HepG2 (cell line): ENCODE data around the gene EVA1A. TPM values are rescaled to one million over a fixed set of nuclear protein-coding genes. Genes with fewer than 3 reads are reported as not detected.

Source experiments
- CHCHD3 ChIP-seq: sonication (generic); formaldehyde crosslinking; IDR thresholded peaks from 2 replicates; pipeline ENCODE4 v1.8.0; 2022; ENCODE audit warnings: mild to moderate bottlenecking, missing genetic modification reagents, moderate library complexity
- CREB1 ChIP-seq, 2 experiments: fragments of 450-650 bp in 1 of 2; IDR thresholded peaks; 2 replicates each; pipeline ENCODE4 v1.6.1; 2016 to 2017; ENCODE audit warnings: control low read depth in 1 of 2, mild to moderate bottlenecking in 1 of 2, missing compliant biosample characterization in 1 of 2, missing genetic modification characterization in 1 of 2
- CSRNP2 ChIP-seq: sonication (generic); formaldehyde crosslinking; conservative IDR thresholded peaks from 2 replicates; pipeline ENCODE4 v1.8.0; 2022; ENCODE audit warnings: low read depth, missing genetic modification reagents
- EED ChIP-seq: sonication (generic); formaldehyde crosslinking; IDR thresholded peaks from 2 replicates; pipeline ENCODE4 v1.5.0; 2020; ENCODE audit warnings: mild to moderate bottlenecking, missing genetic modification reagents
- ELF1 ChIP-seq: sonication (generic); formaldehyde crosslinking; IDR thresholded peaks from 2 replicates; pipeline ENCODE4 v1.4.0; 2020; ENCODE audit warnings: missing genetic modification reagents
- HNF4A ChIP-seq: sonication (generic); formaldehyde crosslinking; IDR thresholded peaks from 2 replicates; pipeline ENCODE4 v1.4.0; 2020; ENCODE audit warnings: missing genetic modification reagents
- MYC ChIP-seq: sonication (generic); formaldehyde crosslinking; IDR thresholded peaks from 2 replicates; pipeline ENCODE4 v1.9.0; 2021; ENCODE audit warnings: missing genetic modification reagents, borderline replicate concordance
- NR2C2 ChIP-seq: sonication (generic); formaldehyde crosslinking; IDR thresholded peaks from 2 replicates; pipeline ENCODE4 v1.4.0; 2020; ENCODE audit warnings: missing genetic modification reagents, mild to moderate bottlenecking, moderate library complexity, borderline replicate concordance
- NR2F1 ChIP-seq, 2 experiments: fragments of 450-650 bp in 1 of 2; formaldehyde crosslinking in 1 of 2; IDR thresholded peaks; 2 replicates each; pipeline versions ENCODE4 v1.5.0 to v1.6.1; 2016 to 2020; ENCODE audit warnings: mild to moderate bottlenecking in 1 of 2, missing compliant biosample characterization in 1 of 2, missing genetic modification reagents in 1 of 2, moderate library complexity in 1 of 2
- POLR2A ChIP-seq, 2 experiments: IDR thresholded peaks; 2 replicates each; pipeline ENCODE4 v1.6.1; 2011; ENCODE audit warnings: low read depth in 2 of 2, low read length in 2 of 2, mild to moderate bottlenecking in 1 of 2, moderate library complexity in 1 of 2; ENCODE audit not compliant: insufficient read depth in 1 of 2
- PRMT3 ChIP-seq: sonication (generic); formaldehyde crosslinking; IDR thresholded peaks from 2 replicates; pipeline ENCODE4 v1.8.1; 2022; ENCODE audit warnings: low read depth, mild to moderate bottlenecking, moderate library complexity, missing genetic modification reagents, borderline replicate concordance
- SAFB2 ChIP-seq: sonication (generic); formaldehyde crosslinking; IDR thresholded peaks from 2 replicates; pipeline ENCODE4 v1.5.1; 2020; ENCODE audit warnings: missing genetic modification reagents, low read depth, mild to moderate bottlenecking, borderline replicate concordance
- STAT5B ChIP-seq: sonication (generic); formaldehyde crosslinking; IDR thresholded peaks from 2 replicates; pipeline ENCODE4 v1.4.0; 2020; ENCODE audit warnings: missing genetic modification reagents
- TARDBP ChIP-seq: sonication (generic); formaldehyde crosslinking; IDR thresholded peaks from 2 replicates; pipeline ENCODE4 v1.8.0; 2022; ENCODE audit warnings: mild to moderate bottlenecking, missing genetic modification reagents
- YY1 ChIP-seq: IDR thresholded peaks from 2 replicates; pipeline ENCODE4 v1.6.1; 2011; ENCODE audit warnings: low read length, low read depth, moderate library complexity, mild to moderate bottlenecking; ENCODE audit not compliant: insufficient read depth, insufficient replicate concordance
- ZNF274 ChIP-seq: sonication (generic); formaldehyde crosslinking; IDR thresholded peaks from 2 replicates; pipeline ENCODE4 v1.5.1; 2020; ENCODE audit warnings: mild to moderate bottlenecking, missing genetic modification reagents
- ZNF382 ChIP-seq: sonication (generic); formaldehyde crosslinking; IDR thresholded peaks from 2 replicates; pipeline ENCODE4 v1.5.0; 2020; ENCODE audit warnings: missing genetic modification reagents, mild to moderate bottlenecking, borderline replicate concordance
- ZNF546 ChIP-seq: sonication (generic); formaldehyde crosslinking; conservative IDR thresholded peaks from 2 replicates; pipeline ENCODE4 v1.8.1; 2023; ENCODE audit warnings: mild to moderate bottlenecking, missing genetic modification reagents
- polyA plus RNA-seq, 8 experiments: library from polyadenylated mRNA; depleted of rRNA in 3 of 8; stranded (reverse) in 7 of 8; unstranded in 1 of 8; fragments of >200 nt; fragmentation: Illumina TruSeq in 4 of 8; extraction: Trizol in 4 of 8; gene quantifications; 2 replicates each; pipeline versions ENCODE4 v1.2.1 to v1.2.3, GENCODE V29; 2011 to 2016; ENCODE audit warnings: low read depth in 4 of 8, missing spikeins in 1 of 8, mixed read lengths in 1 of 8; ENCODE audit not compliant: insufficient read depth in 1 of 8
- total RNA-seq, 5 experiments: library from RNA; depleted of rRNA; stranded (reverse); fragments of >200 nt; fragmentation: Illumina TruSeq; extraction: Trizol; gene quantifications; 2 replicates each; pipeline ENCODE4 v1.2.3, GENCODE V29; 2016; ENCODE audit warnings: low read depth in 1 of 5
- TF ChIP-seq, protein P1 (sequence below): IDR thresholded peaks from 2 replicates; pipeline ENCODE4 v1.6.1; 2016; ENCODE audit warnings: control low read depth
- TF ChIP-seq, protein P2 (sequence below): sonication (generic); formaldehyde crosslinking; conservative IDR thresholded peaks from 2 replicates; pipeline ENCODE4 v1.4.0; 2020; ENCODE audit warnings: missing genetic modification reagents
- TF ChIP-seq, protein P3 (sequence below): sonication (generic); formaldehyde crosslinking; IDR thresholded peaks from 2 replicates; pipeline ENCODE4 v1.4.0; 2020; ENCODE audit warnings: missing genetic modification reagents
- TF ChIP-seq, protein P4 (sequence below): sonication (generic); formaldehyde crosslinking; IDR thresholded peaks from 2 replicates; pipeline ENCODE4 v1.5.0; 2020; ENCODE audit warnings: missing genetic modification reagents

EVA1A gene
- total and polyA plus RNA-seq, 2 of the 13 experiments (the other 11 are each of a cell fraction or from before 2014, with no cell fraction given) = 57.5 to 57.8 TPM

DNA sequence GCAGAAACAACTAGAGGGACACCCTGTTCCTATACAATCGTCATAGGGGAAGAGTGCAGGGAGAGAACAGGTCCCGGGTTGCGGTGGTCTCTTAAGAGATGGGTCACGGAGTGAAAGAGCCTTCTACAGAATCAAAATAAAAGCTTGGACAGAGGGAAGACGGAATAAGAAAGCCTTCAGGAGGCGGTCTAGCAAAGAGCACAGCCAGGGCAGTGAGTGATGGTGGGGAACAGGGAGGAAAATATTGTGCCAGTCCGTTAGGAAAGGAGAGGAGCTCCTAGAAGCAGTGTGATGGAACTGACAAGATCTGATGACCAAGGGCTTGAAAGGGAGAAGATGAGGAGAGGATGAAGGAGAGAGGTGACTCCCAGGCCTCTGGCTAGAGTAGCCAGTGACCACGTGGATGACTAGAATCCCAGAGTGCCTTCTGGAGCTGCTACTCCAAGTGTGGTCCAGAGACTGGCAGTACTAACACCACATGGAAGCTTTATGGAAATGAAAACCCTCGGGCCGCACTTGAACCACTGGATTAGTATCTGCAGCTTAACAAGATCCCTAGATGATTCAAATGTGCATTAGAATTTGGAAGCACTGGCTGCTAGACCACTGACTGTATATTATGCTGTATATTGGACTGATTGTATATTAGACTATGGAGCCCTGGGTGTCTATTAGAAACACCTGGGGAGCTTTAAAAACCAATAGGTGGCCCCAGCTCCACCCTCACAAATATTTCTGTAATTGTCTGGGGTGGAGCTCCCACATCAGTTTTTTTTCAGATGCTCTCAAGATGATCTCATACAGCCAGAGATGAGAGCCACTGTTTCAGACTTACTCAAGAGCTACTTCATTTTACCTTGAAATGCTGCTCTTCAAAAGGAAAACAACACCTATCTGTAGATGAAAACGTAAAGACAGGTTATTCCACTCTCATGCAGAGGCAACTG, 1.1 kb upstream of the EVA1A start (continued):
- TF ChIP-seq CREB1 (IDR thresholded peaks at IDR 0.05) = no peak
- no peak for TF ChIP-seq CREB1 (CRISPR knock-in tag; IDR thresholded peaks at IDR 0.05)
- TF ChIP-seq NR2C2 (CRISPR knock-in tag) = no peak
- no peak for TF ChIP-seq ZNF382 (CRISPR knock-in tag)
- TF ChIP-seq YY1 = no peak
- TF ChIP-seq, protein P1, sequence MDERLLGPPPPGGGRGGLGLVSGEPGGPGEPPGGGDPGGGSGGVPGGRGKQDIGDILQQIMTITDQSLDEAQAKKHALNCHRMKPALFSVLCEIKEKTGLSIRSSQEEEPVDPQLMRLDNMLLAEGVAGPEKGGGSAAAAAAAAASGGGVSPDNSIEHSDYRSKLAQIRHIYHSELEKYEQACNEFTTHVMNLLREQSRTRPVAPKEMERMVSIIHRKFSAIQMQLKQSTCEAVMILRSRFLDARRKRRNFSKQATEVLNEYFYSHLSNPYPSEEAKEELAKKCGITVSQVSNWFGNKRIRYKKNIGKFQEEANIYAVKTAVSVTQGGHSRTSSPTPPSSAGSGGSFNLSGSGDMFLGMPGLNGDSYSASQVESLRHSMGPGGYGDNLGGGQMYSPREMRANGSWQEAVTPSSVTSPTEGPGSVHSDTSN (CRISPR knock-in tag) = no peak
- TF ChIP-seq, protein P2, sequence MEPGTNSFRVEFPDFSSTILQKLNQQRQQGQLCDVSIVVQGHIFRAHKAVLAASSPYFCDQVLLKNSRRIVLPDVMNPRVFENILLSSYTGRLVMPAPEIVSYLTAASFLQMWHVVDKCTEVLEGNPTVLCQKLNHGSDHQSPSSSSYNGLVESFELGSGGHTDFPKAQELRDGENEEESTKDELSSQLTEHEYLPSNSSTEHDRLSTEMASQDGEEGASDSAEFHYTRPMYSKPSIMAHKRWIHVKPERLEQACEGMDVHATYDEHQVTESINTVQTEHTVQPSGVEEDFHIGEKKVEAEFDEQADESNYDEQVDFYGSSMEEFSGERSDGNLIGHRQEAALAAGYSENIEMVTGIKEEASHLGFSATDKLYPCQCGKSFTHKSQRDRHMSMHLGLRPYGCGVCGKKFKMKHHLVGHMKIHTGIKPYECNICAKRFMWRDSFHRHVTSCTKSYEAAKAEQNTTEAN (CRISPR knock-in tag) = no peak
- no peak for TF ChIP-seq PRMT3 (CRISPR knock-in tag)
- TF ChIP-seq SAFB2 (CRISPR knock-in tag) = 0 out of 2 replicates have a peak, but pooled peaks have one; percentile 8
- 0 out of 2 replicates have a peak, but pooled peaks have one; percentile 14 for TF ChIP-seq ELF1
- no peak for TF ChIP-seq CSRNP2 (CRISPR knock-in tag)
- TF ChIP-seq, protein P3, sequence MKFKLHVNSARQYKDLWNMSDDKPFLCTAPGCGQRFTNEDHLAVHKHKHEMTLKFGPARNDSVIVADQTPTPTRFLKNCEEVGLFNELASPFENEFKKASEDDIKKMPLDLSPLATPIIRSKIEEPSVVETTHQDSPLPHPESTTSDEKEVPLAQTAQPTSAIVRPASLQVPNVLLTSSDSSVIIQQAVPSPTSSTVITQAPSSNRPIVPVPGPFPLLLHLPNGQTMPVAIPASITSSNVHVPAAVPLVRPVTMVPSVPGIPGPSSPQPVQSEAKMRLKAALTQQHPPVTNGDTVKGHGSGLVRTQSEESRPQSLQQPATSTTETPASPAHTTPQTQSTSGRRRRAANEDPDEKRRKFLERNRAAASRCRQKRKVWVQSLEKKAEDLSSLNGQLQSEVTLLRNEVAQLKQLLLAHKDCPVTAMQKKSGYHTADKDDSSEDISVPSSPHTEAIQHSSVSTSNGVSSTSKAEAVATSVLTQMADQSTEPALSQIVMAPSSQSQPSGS (CRISPR knock-in tag) = no peak
- TF ChIP-seq ZNF274 (CRISPR knock-in tag) = no peak
- no peak for TF ChIP-seq TARDBP
- no peak for TF ChIP-seq CHCHD3 (CRISPR knock-in tag)
- no peak for TF ChIP-seq STAT5B (CRISPR knock-in tag)
- TF ChIP-seq MYC = peak; percentile 58
- peak in 1 of 2 experiments; percentile 42; a peak in 1 of 4 replicates for TF ChIP-seq POLR2A (IDR thresholded peaks at IDR 0.05; ENCODE audit: insufficient read depth in 1 of 2, low read depth in 2 of 2, low read length in 2 of 2)
- no peak for TF ChIP-seq EED (CRISPR knock-in tag)
- no peak for TF ChIP-seq HNF4A (CRISPR knock-in tag)
- TF ChIP-seq NR2F1 (CRISPR knock-in tag; IDR thresholded peaks at IDR 0.05) = no peak
- no peak for TF ChIP-seq ZNF546
- TF ChIP-seq, protein P4, sequence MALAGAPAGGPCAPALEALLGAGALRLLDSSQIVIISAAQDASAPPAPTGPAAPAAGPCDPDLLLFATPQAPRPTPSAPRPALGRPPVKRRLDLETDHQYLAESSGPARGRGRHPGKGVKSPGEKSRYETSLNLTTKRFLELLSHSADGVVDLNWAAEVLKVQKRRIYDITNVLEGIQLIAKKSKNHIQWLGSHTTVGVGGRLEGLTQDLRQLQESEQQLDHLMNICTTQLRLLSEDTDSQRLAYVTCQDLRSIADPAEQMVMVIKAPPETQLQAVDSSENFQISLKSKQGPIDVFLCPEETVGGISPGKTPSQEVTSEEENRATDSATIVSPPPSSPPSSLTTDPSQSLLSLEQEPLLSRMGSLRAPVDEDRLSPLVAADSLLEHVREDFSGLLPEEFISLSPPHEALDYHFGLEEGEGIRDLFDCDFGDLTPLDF (CRISPR knock-in tag) = no peak
